Bronchial epithelial cell (primary cell): ENCODE data around the gene RPS6KB2. TPM values are rescaled to one million over a fixed set of nuclear protein-coding genes. Genes with fewer than 3 reads are reported as not detected.

Source experiments
- DNase-seq: peaks from one replicate; pipeline ENCODE4 v3.0.0-alpha.2; 2010; ENCODE audit warnings: low read depth
- FAIRE-seq: peaks from 2 replicates; lab custom pipeline; 2011; peaks lifted over from hg19 to GRCh38; lab: Jason Lieb, UNC
- H3K27me3 ChIP-seq: 2 replicates; pipeline ENCODE4 v1.5.1; 2011; ENCODE audit warnings: low read length; ENCODE audit not compliant: control insufficient read depth, insufficient read depth
- H3K36me3 ChIP-seq: 2 replicates; pipeline ENCODE4 v1.5.1; 2011; ENCODE audit warnings: low read length; ENCODE audit not compliant: control insufficient read depth, insufficient read depth
- H3K4me3 ChIP-seq: 2 replicates; pipeline ENCODE4 v1.5.1; 2011; ENCODE audit warnings: mild to moderate bottlenecking, low read depth, low read length, control low read depth
- total RNA-seq: library from RNA; depleted of rRNA; stranded (reverse); fragments of >200 nt; gene quantifications from 2 replicates; pipeline ENCODE4 v1.2.1, GENCODE V29; 2014
- TF ChIP-seq, protein P1 (sequence below): IDR thresholded peaks from 2 replicates; pipeline ENCODE4 v1.5.1; 2011; ENCODE audit warnings: mild to moderate bottlenecking, moderate library complexity, low read length, control low read depth, inconsistent platforms; ENCODE audit not compliant: insufficient read depth, severe bottlenecking

Gene RPS6KB2
- total RNA-seq, 1 donor from 2014 or later, result 62.9 TPM

DNA sequence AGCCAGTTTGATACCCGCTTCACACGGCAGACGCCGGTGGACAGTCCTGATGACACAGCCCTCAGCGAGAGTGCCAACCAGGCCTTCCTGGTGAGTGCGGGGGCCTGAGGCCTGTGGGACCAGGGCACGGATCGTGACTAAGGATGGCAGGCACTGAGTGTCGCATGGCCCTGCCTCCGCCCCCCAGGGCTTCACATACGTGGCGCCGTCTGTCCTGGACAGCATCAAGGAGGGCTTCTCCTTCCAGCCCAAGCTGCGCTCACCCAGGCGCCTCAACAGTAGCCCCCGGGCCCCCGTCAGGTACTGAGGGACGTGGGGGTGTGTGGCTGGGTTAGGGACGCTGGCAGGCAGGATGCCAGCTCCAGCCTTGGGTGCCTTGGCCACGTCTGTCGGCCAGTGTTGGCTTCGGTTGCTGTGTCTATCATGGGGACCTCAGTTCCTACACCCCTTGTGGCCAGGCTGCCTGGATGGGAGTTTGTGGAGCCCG, 6.1 kb downstream of the RPS6KB2 start:
- FAIRE-seq (no peak), DNase-seq (no peak)
- Histone ChIP-seq H3K36me3 (peaks cover 40% of the 10 kb centered on the region), H3K27me3 (no peaks in the 10 kb centered on the region), H3K4me3 (no peak overlapping the region)
- TF ChIP-seq, protein P1, sequence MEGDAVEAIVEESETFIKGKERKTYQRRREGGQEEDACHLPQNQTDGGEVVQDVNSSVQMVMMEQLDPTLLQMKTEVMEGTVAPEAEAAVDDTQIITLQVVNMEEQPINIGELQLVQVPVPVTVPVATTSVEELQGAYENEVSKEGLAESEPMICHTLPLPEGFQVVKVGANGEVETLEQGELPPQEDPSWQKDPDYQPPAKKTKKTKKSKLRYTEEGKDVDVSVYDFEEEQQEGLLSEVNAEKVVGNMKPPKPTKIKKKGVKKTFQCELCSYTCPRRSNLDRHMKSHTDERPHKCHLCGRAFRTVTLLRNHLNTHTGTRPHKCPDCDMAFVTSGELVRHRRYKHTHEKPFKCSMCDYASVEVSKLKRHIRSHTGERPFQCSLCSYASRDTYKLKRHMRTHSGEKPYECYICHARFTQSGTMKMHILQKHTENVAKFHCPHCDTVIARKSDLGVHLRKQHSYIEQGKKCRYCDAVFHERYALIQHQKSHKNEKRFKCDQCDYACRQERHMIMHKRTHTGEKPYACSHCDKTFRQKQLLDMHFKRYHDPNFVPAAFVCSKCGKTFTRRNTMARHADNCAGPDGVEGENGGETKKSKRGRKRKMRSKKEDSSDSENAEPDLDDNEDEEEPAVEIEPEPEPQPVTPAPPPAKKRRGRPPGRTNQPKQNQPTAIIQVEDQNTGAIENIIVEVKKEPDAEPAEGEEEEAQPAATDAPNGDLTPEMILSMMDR, result no peak

DNA sequence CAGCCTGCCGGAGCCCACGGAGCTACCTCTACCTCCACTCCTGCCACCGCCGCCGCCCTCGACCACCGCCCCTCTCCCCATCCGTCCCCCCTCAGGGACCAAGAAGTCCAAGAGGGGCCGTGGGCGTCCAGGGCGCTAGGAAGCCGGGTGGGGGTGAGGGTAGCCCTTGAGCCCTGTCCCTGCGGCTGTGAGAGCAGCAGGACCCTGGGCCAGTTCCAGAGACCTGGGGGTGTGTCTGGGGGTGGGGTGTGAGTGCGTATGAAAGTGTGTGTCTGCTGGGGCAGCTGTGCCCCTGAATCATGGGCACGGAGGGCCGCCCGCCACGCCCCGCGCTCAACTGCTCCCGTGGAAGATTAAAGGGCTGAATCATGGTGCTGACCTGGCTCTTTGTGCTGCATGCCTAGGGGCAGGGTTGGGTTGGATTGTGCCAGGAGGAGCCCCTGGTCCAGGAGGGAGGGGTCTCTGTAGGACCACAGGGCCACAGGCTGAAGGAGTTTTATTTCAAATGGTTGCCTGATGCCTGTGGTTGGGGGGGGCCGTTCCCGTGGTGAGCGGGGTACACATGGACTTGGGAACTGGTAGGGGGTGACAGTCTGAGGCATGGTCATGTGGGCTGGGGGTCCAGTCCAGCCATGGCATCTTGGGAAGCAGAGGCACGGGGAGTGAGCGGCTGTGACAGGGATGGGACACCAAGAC, 6.9 kb downstream of the RPS6KB2 start:
- Histone ChIP-seq H3K36me3 (peaks cover 38% of the 10 kb centered on the region), H3K27me3 (no peaks in the 10 kb centered on the region), H3K4me3 (no peak overlapping the region)
- TF ChIP-seq, protein P1, result no peak
- no peak for DNase-seq
- FAIRE-seq, result no peak

DNA sequence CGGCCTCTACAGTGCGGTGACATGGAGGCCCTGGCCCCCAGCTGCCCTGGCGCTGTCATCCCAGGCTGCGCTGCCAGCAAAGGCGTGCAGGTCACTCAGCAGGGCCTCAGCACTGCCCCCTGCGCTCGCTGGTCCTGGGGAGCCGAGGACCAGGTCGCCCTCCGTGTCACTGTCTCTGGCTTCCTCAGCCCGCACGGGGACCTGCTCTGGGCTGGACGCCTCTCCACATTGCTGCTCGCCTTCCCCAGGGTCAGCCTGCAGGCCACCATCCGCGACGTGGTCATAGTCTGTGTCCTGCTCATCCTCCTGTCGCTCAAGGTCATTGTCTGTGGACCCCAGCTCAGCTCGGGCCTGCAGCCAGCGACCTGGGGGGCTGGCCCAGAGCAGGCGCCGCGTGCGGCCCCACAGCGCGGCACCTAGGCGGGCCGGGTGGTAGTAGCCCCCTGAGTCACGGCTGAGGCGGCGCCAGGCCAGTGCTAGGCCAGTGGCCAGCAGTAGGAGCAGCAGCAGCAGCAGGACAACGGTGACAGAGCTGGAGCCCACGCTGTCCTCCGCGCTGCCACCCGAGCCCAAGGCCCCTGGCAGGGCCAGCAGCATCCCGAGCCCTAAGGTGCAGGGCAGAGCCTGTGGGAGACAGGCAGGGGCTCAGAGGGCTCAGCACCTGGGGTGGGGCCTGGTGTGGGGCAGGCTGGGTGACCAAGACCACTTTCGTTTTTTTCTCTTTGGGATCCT, 7.6 kb downstream of the RPS6KB2 start:
- Histone ChIP-seq H3K4me3 (no peak overlapping the region), H3K27me3 (no peaks in the 10 kb centered on the region), H3K36me3 (peaks cover 37% of the 10 kb centered on the region)
- DNase-seq (no peak), FAIRE-seq (peak; percentile 7)
- TF ChIP-seq, protein P1, result no peak

DNA sequence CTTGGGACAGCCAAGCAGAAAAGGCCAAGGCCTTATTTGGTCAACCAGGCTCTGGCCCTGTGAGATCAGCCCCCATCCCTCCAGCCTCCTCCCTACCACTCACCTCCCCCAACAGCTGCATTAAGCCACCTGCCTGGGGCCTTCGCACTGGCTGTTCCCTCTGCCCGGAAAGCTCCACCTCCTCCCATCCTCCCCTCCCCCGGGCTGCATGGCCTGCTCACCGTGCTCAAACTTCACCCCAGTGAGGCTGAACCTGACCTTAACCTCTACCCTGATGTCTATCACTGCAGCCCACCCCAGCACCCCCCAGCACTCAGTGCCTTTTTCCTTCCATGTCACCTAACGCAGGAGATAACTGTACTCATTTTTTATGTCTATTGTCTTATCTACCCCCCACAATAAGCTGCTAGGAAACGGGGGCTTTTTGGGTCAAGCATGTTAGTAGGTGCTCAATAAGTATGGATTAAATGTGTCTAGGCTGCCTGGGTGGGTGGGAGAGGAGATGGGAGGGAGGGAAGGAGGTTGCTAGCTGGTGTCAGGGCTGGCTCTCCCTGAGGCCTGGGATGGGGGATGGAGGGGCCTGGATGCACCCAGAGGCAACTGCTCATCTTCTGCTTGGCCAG, 8.3 kb downstream of the RPS6KB2 start:
- TF ChIP-seq, protein P1, result no peak
- peaks cover 36% of the 10 kb centered on the region for H3K36me3 ChIP-seq
- H3K4me3 ChIP-seq, result no peak overlapping the region
- FAIRE-seq, result no peak
- no peaks in the 10 kb centered on the region for H3K27me3 ChIP-seq
- DNase-seq, result no peak

DNA sequence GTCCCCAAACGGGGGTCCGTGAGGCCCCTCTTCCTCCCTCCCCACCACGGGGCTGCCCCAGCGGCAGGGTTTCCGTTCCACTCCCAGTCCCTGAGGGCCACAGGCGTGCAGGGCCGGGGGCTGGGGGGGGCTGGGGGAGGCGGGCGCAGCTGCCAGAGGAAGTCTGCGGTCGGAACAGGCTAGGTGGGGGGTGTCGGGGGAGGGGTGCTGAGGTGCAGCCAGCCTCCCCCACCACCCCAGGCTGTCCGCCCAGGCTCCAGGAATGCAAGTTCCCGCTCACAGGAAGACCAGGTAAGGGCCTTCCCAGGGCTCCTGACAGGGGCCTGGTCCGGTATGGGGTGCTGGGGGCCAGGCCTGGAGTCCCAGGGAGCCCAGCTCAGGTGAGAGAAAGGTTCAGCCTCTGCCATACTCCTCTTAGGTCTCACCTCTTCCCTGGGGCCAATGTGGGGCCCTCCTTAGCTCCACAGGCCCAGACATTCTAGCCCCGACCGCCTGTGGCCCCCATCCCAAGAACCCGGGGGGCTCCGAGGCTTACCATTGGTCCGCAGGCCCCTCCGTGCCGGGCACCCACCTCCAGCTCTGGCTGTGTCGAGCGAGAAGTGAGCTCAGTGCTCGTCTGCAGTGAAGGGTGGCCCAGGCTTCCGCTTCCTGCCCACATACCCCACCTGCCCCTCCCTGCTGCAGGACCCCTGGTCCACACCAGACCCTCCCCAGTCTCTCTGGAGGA, 9.0 kb downstream of the RPS6KB2 start, which contains the start of gene PTPRCAP:
Gene PTPRCAP, minus strand, starts transcription at position 601 of the 727 bp plus-strand sequence. Its CDS starts 63 bp downstream, at position 538.
- H3K4me3 ChIP-seq, result no peak within 1 kb of the TSS
- no peak for DNase-seq
- no peaks in the 10 kb centered on the region for H3K27me3 ChIP-seq
- TF ChIP-seq, protein P1, result no peak
- H3K36me3 ChIP-seq, result peaks cover 40% of the 10 kb centered on the region
- FAIRE-seq, result no peak
